Keratinocyte (primary cell): ENCODE results near the gene CEL. TPM values are rescaled to one million over a fixed set of nuclear protein-coding genes. Genes with fewer than 3 reads are reported as not detected.

Source experiments
- DNase-seq: peaks from one replicate; pipeline ENCODE4 v3.0.0-alpha.2; 2011; ENCODE audit warnings: low read depth, missing footprints, low spot score
- FAIRE-seq: peaks from 2 replicates; lab custom pipeline; 2011; peaks lifted over from hg19 to GRCh38; lab: Jason Lieb, UNC
- H2AFZ ChIP-seq: 2 replicates; pipeline ENCODE4 v1.6.0; 2012; ENCODE audit warnings: low read length, control low read depth, inconsistent platforms; ENCODE audit not compliant: control insufficient read depth
- H3K27ac ChIP-seq: 2 replicates; pipeline ENCODE4 v1.5.1; 2011; ENCODE audit warnings: low read length; ENCODE audit not compliant: control insufficient read depth, insufficient read depth
- H3K27me3 ChIP-seq: 3 replicates; pipeline ENCODE4 v1.6.0; 2011; ENCODE audit warnings: low read length; ENCODE audit not compliant: control insufficient read depth, insufficient read depth; ENCODE audit errors: extremely low read depth
- H3K36me3 ChIP-seq, 2 experiments: 2 replicates in 1 of 2; 3 replicates in 1 of 2; pipeline ENCODE4 v1.5.1; 2011; ENCODE audit warnings: low read length in 2 of 2, mild to moderate bottlenecking in 1 of 2; ENCODE audit not compliant: control insufficient read depth in 2 of 2, insufficient read depth in 2 of 2; ENCODE audit errors: extremely low read depth in 1 of 2
- H3K4me1 ChIP-seq: 3 replicates; pipeline ENCODE4 v1.5.1; 2011; ENCODE audit warnings: low read length; ENCODE audit not compliant: control insufficient read depth, insufficient read depth; ENCODE audit errors: extremely low read depth
- H3K4me2 ChIP-seq: 3 replicates; pipeline ENCODE4 v1.6.0; 2011; ENCODE audit warnings: low read depth, low read length; ENCODE audit not compliant: control insufficient read depth, insufficient read depth; ENCODE audit errors: extremely low read depth
- H3K4me3 ChIP-seq, 3 experiments: fragments of 200-600 bp in 1 of 3; sonication (generic) in 1 of 3; 2 replicates in 2 of 3; 3 replicates in 1 of 3; pipeline ENCODE4 v1.5.1; 2011 to 2016; ENCODE audit warnings: low read length in 3 of 3, mild to moderate bottlenecking in 3 of 3, control low read depth in 2 of 3, inconsistent platforms in 1 of 3, low read depth in 1 of 3, mixed read lengths in 1 of 3, mixed run types in 1 of 3, moderate library complexity in 1 of 3; ENCODE audit not compliant: control insufficient read depth in 2 of 3, insufficient read depth in 2 of 3; ENCODE audit errors: extremely low read depth in 1 of 3
- H3K79me2 ChIP-seq: 2 replicates; pipeline ENCODE4 v1.6.0; 2012; ENCODE audit warnings: low read length; ENCODE audit not compliant: control insufficient read depth, insufficient read depth
- H3K9ac ChIP-seq: 3 replicates; pipeline ENCODE4 v1.6.0; 2011; ENCODE audit warnings: low read length; ENCODE audit not compliant: control insufficient read depth, insufficient read depth; ENCODE audit errors: extremely low read depth
- H3K9me1 ChIP-seq: 3 replicates; pipeline ENCODE4 v1.6.0; 2011; ENCODE audit warnings: low read length; ENCODE audit not compliant: control insufficient read depth, insufficient read depth; ENCODE audit errors: extremely low read depth
- H3K9me3 ChIP-seq: 2 replicates; pipeline ENCODE4 v1.5.1; 2012; ENCODE audit warnings: low read depth, low read length; ENCODE audit not compliant: control insufficient read depth
- H4K20me1 ChIP-seq: 3 replicates; pipeline ENCODE4 v1.6.0; 2011; ENCODE audit warnings: low read length; ENCODE audit not compliant: control insufficient read depth, insufficient read depth; ENCODE audit errors: extremely low read depth
- CTCF ChIP-seq, 3 experiments: IDR thresholded peaks in 1 of 3; conservative IDR thresholded peaks in 1 of 3; optimal IDR thresholded peaks in 1 of 3; 2 replicates in 2 of 3; 3 replicates in 1 of 3; pipeline versions ENCODE3 to v1.5.1; 2011; ENCODE audit warnings: low read length in 3 of 3, mild to moderate bottlenecking in 3 of 3, moderate library complexity in 2 of 3, control low read depth in 1 of 3, inconsistent platforms in 1 of 3; ENCODE audit not compliant: insufficient read depth in 2 of 3; ENCODE audit errors: extremely low read depth in 1 of 3
- EZH2 ChIP-seq: IDR thresholded peaks from one replicate; pipeline ENCODE4 v1.6.1; 2012; ENCODE audit warnings: inconsistent platforms, mild to moderate bottlenecking, low read length, moderate library complexity
- dilution Hi-C: fragments of 300-500 bp; cut with MboI; formaldehyde crosslinking; loops from one replicate; pipeline ENCODE4 v1.7.0; 2020; ENCODE audit warnings: low sequenced_read_pairs; ENCODE audit not compliant: extremely low pct_ligation_motif_present
- polyA plus RNA-seq, 5 experiments: library from polyadenylated mRNA; depleted of rRNA in 3 of 5; stranded (reverse) in 3 of 5; stranded (forward) in 1 of 5; unstranded in 1 of 5; fragments of >200 nt; gene quantifications; 1 replicate in 1 of 5; 2 replicates in 3 of 5; 3 replicates in 1 of 5; pipeline versions ENCODE4 v1.2.1 to v1.2.3, GENCODE V29; 2011 to 2012; ENCODE audit warnings: missing spikeins in 2 of 5, low read depth in 1 of 5, low replicate concordance in 1 of 5

The CEL gene
- polyA plus RNA-seq, 1 donor (not counting 4 experiments of a cell fraction or from before 2014, with no cell fraction given): 0.12 TPM

GRCh38 chr9:133063159-133063499, 1.3 kb downstream of the CEL start:
- H3K9ac ChIP-seq: no peak overlapping the region
- no peaks in the 10 kb centered on the region for H3K9me3 ChIP-seq
- no peak overlapping the region for H3K4me2 ChIP-seq
- no peaks in the 10 kb centered on the region for H3K79me2 ChIP-seq
- dilution Hi-C loops: no loop called here
- TF ChIP-seq EZH2 (no peak), CTCF (optimal IDR thresholded peaks at IDR 0.05 in 1 of 3, IDR thresholded peaks at IDR 0.05 in 1 of 3, conservative IDR thresholded peaks at IDR 0.05 in 1 of 3; ENCODE audit: extremely low read depth in 1 of 3, insufficient read depth in 2 of 3, low read length in 3 of 3) (no peak)
- no peaks in the 10 kb centered on the region for H4K20me1 ChIP-seq
- H3K27me3 ChIP-seq: peaks cover 10% of the 10 kb centered on the region
- FAIRE-seq (no peak), DNase-seq (no peak)
- H3K4me1 ChIP-seq: peaks cover 41% of the 10 kb centered on the region
- peaks cover 3% of the 10 kb centered on the region for H3K9me1 ChIP-seq
- H2AFZ ChIP-seq: no peak overlapping the region
- peaks cover 0 to 2% of the 10 kb centered on the region in 2 experiments for H3K36me3 ChIP-seq
- H3K4me3 ChIP-seq: no peak overlapping the region
- no peak overlapping the region for H3K27ac ChIP-seq

GRCh38 chr9:133063500-133064231, 1.9 kb downstream of the CEL start:
- Histone ChIP-seq H3K27ac (no peak overlapping the region), H3K36me3 (no peaks in the 10 kb centered on the region), H3K27me3 (peaks cover 10% of the 10 kb centered on the region), H3K4me1 (peaks cover 41% of the 10 kb centered on the region), H3K9me3 (no peaks in the 10 kb centered on the region), H3K4me2 (peak overlapping the region; percentile 16), H3K9ac (no peak overlapping the region), H2AFZ (no peak overlapping the region), H3K79me2 (no peaks in the 10 kb centered on the region), H3K4me3 (no peak overlapping the region), H4K20me1 (no peaks in the 10 kb centered on the region), H3K9me1 (peaks cover 3% of the 10 kb centered on the region)
- dilution Hi-C loops: no loop called here
- no peak for DNase-seq
- TF ChIP-seq CTCF (optimal IDR thresholded peaks at IDR 0.05 in 1 of 3, IDR thresholded peaks at IDR 0.05 in 1 of 3, conservative IDR thresholded peaks at IDR 0.05 in 1 of 3; ENCODE audit: extremely low read depth in 1 of 3, insufficient read depth in 2 of 3, low read length in 3 of 3) (no peak), EZH2 (no peak)
- no peak for FAIRE-seq
